ENCODE data around the gene NOVA2. TPM values are rescaled to one million over a fixed set of nuclear protein-coding genes. Genes with fewer than 3 reads are reported as not detected.

NOVA2 gene
- total RNA-seq, 1 experiment from 2014 or later, result 2.5 TPM

DNA sequence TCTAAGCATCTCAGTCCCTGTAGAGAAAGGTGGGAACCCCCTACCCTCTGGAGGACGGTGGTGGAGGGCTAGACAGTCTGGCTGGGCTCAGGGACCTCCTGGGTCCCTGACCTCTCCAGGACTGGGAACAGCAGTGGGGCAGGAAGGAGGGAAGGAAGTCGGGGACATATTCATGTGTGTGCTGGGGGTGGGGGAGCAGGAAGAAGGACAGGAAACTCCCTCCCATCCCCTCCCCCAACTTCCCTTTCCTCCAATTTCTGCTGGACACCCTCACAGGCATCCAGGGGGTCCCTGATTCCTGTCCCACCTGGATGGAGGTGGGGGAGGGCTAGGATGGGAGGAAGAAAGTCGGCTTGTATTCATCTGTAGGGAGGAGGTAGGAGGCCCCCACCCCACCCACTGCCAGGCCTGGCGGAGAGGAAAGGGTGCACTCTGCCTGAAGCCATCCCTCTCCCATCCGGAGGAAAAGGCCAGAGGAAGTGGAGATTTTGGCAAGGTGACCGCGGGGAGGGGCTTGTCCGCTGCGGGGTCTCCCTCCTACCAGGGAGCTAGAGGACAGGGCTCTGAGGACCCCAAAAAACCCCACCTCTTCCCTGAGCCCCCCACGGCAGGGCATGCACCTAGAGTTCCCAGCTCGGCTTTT lies 2.3 kb downstream of the NOVA2 start:
- Histone ChIP-seq H3K9ac (ENCODE audit: low read length) (no peak overlapping the region), H3K79me2 (ENCODE audit: insufficient read depth, low read length) (no peaks in the 10 kb centered on the region), H3K4me2 (ENCODE audit: low read length) (no peak overlapping the region), H3K9me3 (ENCODE audit: control insufficient read depth in 1 of 2, insufficient read depth in 1 of 2, low read depth in 1 of 2, low read length in 2 of 2) (no peaks in the 10 kb centered on the region), H4K20me1 (ENCODE audit: insufficient read depth) (no peaks in the 10 kb centered on the region), H3K9me2 (ENCODE audit: insufficient read depth) (no peaks in the 10 kb centered on the region), H3K27me3 (ENCODE audit: insufficient read depth, low read length) (no peaks in the 10 kb centered on the region; the same call in 1 of the 2 replicates), H2AFZ (ENCODE audit: low read depth, low read length, poor library complexity, severe bottlenecking) (no peak overlapping the region), H3K36me3 (ENCODE audit: control insufficient read depth in 1 of 2, insufficient read depth in 2 of 2, low read length in 2 of 2) (no peaks in the 10 kb centered on the region), H3K27ac (ENCODE audit: low read depth, low read length) (no peak overlapping the region), H3K4me1 (ENCODE audit: control insufficient read depth in 1 of 2, insufficient read depth in 2 of 2, low read length in 2 of 2) (peaks cover 0 to 18% of the 10 kb centered on the region in 2 experiments; a peak in 3 of 4 replicates), H3K4me3 (replicated peaks in 1 of 2; ENCODE audit: low read depth in 1 of 2, low read length in 2 of 2) (no peak overlapping the region)
- TF ChIP-seq JUND (IDR thresholded peaks at IDR 0.05) (no peak), EZH2phosphoT487 (IDR thresholded peaks at IDR 0.05; ENCODE audit: borderline replicate concordance) (no peak), SRF (IDR thresholded peaks at IDR 0.05; ENCODE audit: low read depth) (no peak), CBX3 (IDR thresholded peaks at IDR 0.05; ENCODE audit: low read depth) (no peak), RAD21 (IDR thresholded peaks at IDR 0.05; ENCODE audit: low read depth) (no peak), EGR1 (IDR thresholded peaks at IDR 0.05; ENCODE audit: low read depth) (no peak), EZH2 (IDR thresholded peaks at IDR 0.05) (no peak), SP1 (IDR thresholded peaks at IDR 0.05; ENCODE audit: low read depth) (no peak), POLR2AphosphoS5 (IDR thresholded peaks at IDR 0.05; ENCODE audit: low read depth, low read length) (no peak), TCF7L2 (IDR thresholded peaks at IDR 0.05; ENCODE audit: borderline replicate concordance, extremely low read depth, insufficient read depth, insufficient read length) (no peak), CEBPB (IDR thresholded peaks at IDR 0.05; ENCODE audit: low read depth) (no peak), ZFX (IDR thresholded peaks at IDR 0.05) (no peak)
- TF ChIP-seq, protein P1, sequence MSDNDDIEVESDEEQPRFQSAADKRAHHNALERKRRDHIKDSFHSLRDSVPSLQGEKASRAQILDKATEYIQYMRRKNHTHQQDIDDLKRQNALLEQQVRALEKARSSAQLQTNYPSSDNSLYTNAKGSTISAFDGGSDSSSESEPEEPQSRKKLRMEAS (IDR thresholded peaks at IDR 0.05), result no peak
- ChIA-PET POLR2A (no interaction called here), RAD21 (ENCODE audit: low non-redundant PET in 1 of 2, low total read pairs in 2 of 2, uncharacterized antibody in 2 of 2, unreplicated experiment in 2 of 2) (no interaction called here), CTCF (no interaction called here)
- ATAC-seq (no peak), DNase-seq (ENCODE audit: low read depth, low spot score) (no peak)
- intact Hi-C loops (cut with micrococcal nuclease), result no loop called here
- BruUV-seq (replicated peaks), result no TSS peak

DNA sequence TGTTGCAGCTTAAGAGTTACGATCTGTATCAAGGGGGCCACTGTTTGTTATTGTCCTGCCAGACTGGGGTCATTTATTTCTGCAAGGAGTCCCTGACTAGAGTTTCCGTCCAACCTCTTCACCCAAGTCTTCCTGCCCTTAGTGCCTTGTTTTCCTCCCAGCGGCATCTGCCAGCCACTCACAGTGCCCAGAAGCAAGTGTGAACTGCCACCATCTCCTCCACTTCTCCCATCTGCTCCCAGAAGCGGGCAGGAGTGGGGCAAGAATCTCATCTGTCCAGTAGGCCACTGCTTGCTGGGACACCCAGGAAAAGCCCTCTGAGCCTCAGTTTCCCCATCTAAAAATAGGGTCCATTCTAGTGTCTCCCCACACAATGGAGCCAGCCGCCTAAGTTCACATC lies 4.0 kb downstream of the NOVA2 start:
- no peak overlapping the region for H2AFZ ChIP-seq (ENCODE audit: low read depth, low read length, poor library complexity, severe bottlenecking)
- BruUV-seq (replicated peaks), result no TSS peak
- intact Hi-C loops (cut with micrococcal nuclease), result no loop called here
- no peaks in the 10 kb centered on the region for H3K9me3 ChIP-seq (ENCODE audit: control insufficient read depth in 1 of 2, insufficient read depth in 1 of 2, low read depth in 1 of 2, low read length in 2 of 2)
- no peak overlapping the region for H3K4me3 ChIP-seq (replicated peaks in 1 of 2; ENCODE audit: low read depth in 1 of 2, low read length in 2 of 2)
- no peaks in the 10 kb centered on the region for H3K36me3 ChIP-seq (ENCODE audit: control insufficient read depth in 1 of 2, insufficient read depth in 2 of 2, low read length in 2 of 2)
- ATAC-seq (no peak), DNase-seq (ENCODE audit: low read depth, low spot score) (no peak)
- ChIA-PET POLR2A (no interaction called here), CTCF (no interaction called here), RAD21 (ENCODE audit: low non-redundant PET in 1 of 2, low total read pairs in 2 of 2, uncharacterized antibody in 2 of 2, unreplicated experiment in 2 of 2) (no interaction called here)
- H3K79me2 ChIP-seq (ENCODE audit: insufficient read depth, low read length), result no peaks in the 10 kb centered on the region
- H3K4me1 ChIP-seq (ENCODE audit: control insufficient read depth in 1 of 2, insufficient read depth in 2 of 2, low read length in 2 of 2), result peaks cover 0 to 18% of the 10 kb centered on the region in 2 experiments; a peak in 3 of 4 replicates
- no peak overlapping the region for H3K4me2 ChIP-seq (ENCODE audit: low read length)
- no peak overlapping the region for H3K27ac ChIP-seq (ENCODE audit: low read depth, low read length)
- no peaks in the 10 kb centered on the region for H4K20me1 ChIP-seq (ENCODE audit: insufficient read depth)
- no peak overlapping the region for H3K9ac ChIP-seq (ENCODE audit: low read length)
- no peaks in the 10 kb centered on the region; the same call in 1 of the 2 replicates for H3K27me3 ChIP-seq (ENCODE audit: insufficient read depth, low read length)
- no peaks in the 10 kb centered on the region for H3K9me2 ChIP-seq (ENCODE audit: insufficient read depth)
- TF ChIP-seq, protein P2, sequence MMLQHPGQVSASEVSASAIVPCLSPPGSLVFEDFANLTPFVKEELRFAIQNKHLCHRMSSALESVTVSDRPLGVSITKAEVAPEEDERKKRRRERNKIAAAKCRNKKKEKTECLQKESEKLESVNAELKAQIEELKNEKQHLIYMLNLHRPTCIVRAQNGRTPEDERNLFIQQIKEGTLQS (IDR thresholded peaks at IDR 0.05), result no peak
- no peak for TF ChIP-seq CTCF (IDR thresholded peaks at IDR 0.05 in 2 of 3, conservative IDR thresholded peaks at IDR 0.05 in 1 of 3; ENCODE audit: borderline replicate concordance in 1 of 3, insufficient read depth in 1 of 3, low read depth in 2 of 3, low read length in 2 of 3)
- no peak for TF ChIP-seq SIN3A (IDR thresholded peaks at IDR 0.05; ENCODE audit: low read depth)
- TF ChIP-seq, protein P1 (IDR thresholded peaks at IDR 0.05), result no peak
- no peak for TF ChIP-seq CEBPB (IDR thresholded peaks at IDR 0.05; ENCODE audit: low read depth)
- TF ChIP-seq ZFX (IDR thresholded peaks at IDR 0.05), result no peak
- TF ChIP-seq SRF (IDR thresholded peaks at IDR 0.05; ENCODE audit: low read depth), result no peak
- no peak for TF ChIP-seq ELF1 (IDR thresholded peaks at IDR 0.05; ENCODE audit: borderline replicate concordance, low read depth)
